ENCODE measurements around the gene SLC5A8.

The SLC5A8 gene

GRCh38 chr12:101174541-101174940, 35.5 kb downstream of the SLC5A8 start (continued):
- TF ChIP-seq ZNF354C (tag by site-specific recombination; IDR thresholded peaks at IDR 0.05; ENCODE audit: borderline replicate concordance, low read depth) = no peak

DNA sequence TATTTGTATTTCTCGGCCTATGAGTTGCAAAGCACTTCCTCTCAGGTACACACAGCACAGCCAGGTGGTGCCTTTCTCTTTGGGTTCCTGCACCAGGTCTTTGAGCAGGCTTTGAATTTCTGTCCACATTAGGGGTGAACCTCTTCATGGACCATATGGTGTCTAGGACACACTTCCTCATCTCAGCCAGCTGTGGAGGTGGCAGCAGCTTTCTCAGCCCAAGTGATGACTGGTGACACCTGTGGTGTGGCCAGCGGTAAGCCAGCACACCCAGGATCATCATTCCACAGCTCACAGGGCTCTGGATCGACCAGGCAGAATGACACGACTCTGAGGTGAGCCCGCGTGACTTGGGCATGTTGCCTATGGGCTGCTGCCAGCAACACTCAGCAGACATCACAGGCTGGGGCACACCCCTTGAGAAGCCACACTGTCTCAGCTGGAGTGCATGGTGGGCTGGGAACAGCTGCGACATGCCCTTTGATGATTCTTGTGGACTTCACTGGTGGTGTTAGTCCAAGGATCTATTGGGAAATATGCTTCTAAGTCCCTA, 36.8 kb downstream of the SLC5A8 start:
- TF ChIP-seq ZNF157 (tag by site-specific recombination; IDR thresholded peaks at IDR 0.05) (no peak), PRDM4 (tag by site-specific recombination; IDR thresholded peaks at IDR 0.05) (no peak), ZSCAN23 (tag by site-specific recombination; IDR thresholded peaks at IDR 0.05) (no peak), ZNF19 (tag by site-specific recombination; IDR thresholded peaks at IDR 0.05; ENCODE audit: low read depth) (no peak)
- TF ChIP-seq, protein P1, sequence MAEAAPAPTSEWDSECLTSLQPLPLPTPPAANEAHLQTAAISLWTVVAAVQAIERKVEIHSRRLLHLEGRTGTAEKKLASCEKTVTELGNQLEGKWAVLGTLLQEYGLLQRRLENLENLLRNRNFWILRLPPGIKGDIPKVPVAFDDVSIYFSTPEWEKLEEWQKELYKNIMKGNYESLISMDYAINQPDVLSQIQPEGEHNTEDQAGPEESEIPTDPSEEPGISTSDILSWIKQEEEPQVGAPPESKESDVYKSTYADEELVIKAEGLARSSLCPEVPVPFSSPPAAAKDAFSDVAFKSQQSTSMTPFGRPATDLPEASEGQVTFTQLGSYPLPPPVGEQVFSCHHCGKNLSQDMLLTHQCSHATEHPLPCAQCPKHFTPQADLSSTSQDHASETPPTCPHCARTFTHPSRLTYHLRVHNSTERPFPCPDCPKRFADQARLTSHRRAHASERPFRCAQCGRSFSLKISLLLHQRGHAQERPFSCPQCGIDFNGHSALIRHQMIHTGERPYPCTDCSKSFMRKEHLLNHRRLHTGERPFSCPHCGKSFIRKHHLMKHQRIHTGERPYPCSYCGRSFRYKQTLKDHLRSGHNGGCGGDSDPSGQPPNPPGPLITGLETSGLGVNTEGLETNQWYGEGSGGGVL (tag by site-specific recombination; IDR thresholded peaks at IDR 0.05) = no peak
- TF ChIP-seq, protein P2, sequence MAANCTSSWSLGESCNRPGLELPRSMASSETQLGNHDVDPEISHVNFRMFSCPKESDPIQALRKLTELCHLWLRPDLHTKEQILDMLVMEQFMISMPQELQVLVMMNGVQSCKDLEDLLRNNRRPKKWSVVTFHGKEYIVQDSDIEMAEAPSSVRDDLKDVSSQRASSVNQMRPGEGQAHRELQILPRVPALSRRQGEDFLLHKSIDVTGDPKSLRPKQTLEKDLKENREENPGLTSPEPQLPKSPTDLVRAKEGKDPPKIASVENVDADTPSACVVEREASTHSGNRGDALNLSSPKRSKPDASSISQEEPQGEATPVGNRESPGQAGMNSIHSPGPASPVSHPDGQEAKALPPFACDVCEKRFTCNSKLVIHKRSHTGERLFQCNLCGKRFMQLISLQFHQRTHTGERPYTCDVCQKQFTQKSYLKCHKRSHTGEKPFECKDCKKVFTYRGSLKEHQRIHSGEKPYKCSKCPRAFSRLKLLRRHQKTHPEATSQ (tag by site-specific recombination; IDR thresholded peaks at IDR 0.05) = no peak
- ChIA-PET CTCF (interaction anchor here (0.6 to 2.7 kb wide), 5 partner anchors 18 to 1356 kb away, joined by 3 to 12 read pairs (median 4); no protein-coding TSS in a partner anchor), POLR2A (no interaction called here)
- Histone ChIP-seq H3K4me3 (ENCODE audit: low read depth, low read length) (no peak overlapping the region), H3K9me3 (ENCODE audit: control insufficient read depth, insufficient read depth, low read depth, low read length) (no peaks in the 10 kb centered on the region), H3K36me3 (ENCODE audit: control insufficient read depth in 2 of 2, insufficient read depth in 1 of 2, low read length in 2 of 2) (no peaks in the 10 kb centered on the region), H3K27ac (ENCODE audit: extremely low read depth, low read depth, low read length) (no peak overlapping the region), H3K4me1 (ENCODE audit: control insufficient read depth, insufficient read depth, low read length) (no peaks in the 10 kb centered on the region)

GRCh38 chr12:101172316-101172715, 37.7 kb downstream of the SLC5A8 start:
- POLR2A ChIA-PET = no interaction called here
- H3K27ac ChIP-seq (ENCODE audit: extremely low read depth, low read depth, low read length) = no peak overlapping the region
- no peaks in the 10 kb centered on the region for H3K9me3 ChIP-seq (ENCODE audit: control insufficient read depth, insufficient read depth, low read depth, low read length)
- CTCF ChIA-PET = interaction anchor here (0.8 to 2.7 kb wide), 4 partner anchors 19 to 153 kb away, joined by 3 to 12 read pairs (median 4); no protein-coding TSS in a partner anchor
- no peaks in the 10 kb centered on the region for H3K36me3 ChIP-seq (ENCODE audit: control insufficient read depth in 2 of 2, insufficient read depth in 1 of 2, low read length in 2 of 2)
- no peak overlapping the region for H3K4me3 ChIP-seq (ENCODE audit: low read depth, low read length)
- H3K4me1 ChIP-seq (ENCODE audit: control insufficient read depth, insufficient read depth, low read length) = no peaks in the 10 kb centered on the region
- no peak for TF ChIP-seq ZNF626 (tag by site-specific recombination; IDR thresholded peaks at IDR 0.05)
- peak; percentile 33 for TF ChIP-seq ZNF654 (tag by site-specific recombination; IDR thresholded peaks at IDR 0.05; ENCODE audit: low read depth)
- TF ChIP-seq SETDB1 (IDR thresholded peaks at IDR 0.05; ENCODE audit: insufficient read length, low read length) = no peak
- no peak for TF ChIP-seq ZNF610 (tag by site-specific recombination; IDR thresholded peaks at IDR 0.05; ENCODE audit: borderline replicate concordance)
- TF ChIP-seq ZBTB21 (tag by site-specific recombination; IDR thresholded peaks at IDR 0.05) = no peak
- no peak for TF ChIP-seq GLIS2 (tag by site-specific recombination; IDR thresholded peaks at IDR 0.05)
- peak; percentile 31; the same call in 1 of the 2 replicates for TF ChIP-seq CTCF (tag by site-specific recombination; IDR thresholded peaks at IDR 0.05)
- TF ChIP-seq ZNF623 (tag by site-specific recombination; IDR thresholded peaks at IDR 0.05) = no peak
